GM10248 (cell line): ENCODE measurements around the gene SLC50A1.

Source experiments
- CTCF ChIA-PET: fragments of 300-600 bp; sonication (Branson Sonifier 250); formaldehyde crosslinking; extraction: SDS; loops from one replicate; lab custom pipeline; 2021; ENCODE audit warnings: antibody characterized with exemption; lab: Yijun Ruan, JAX
- POLR2A ChIA-PET: fragments of 350-650 bp; sonication (Branson Sonifier 250); formaldehyde crosslinking; extraction: SDS; loops from one replicate; lab custom pipeline; 2020; ENCODE audit warnings: antibody characterized with exemption; lab: Yijun Ruan, JAX
- DNase-seq: peaks from one replicate; pipeline ENCODE4 v3.0.0; 2012; ENCODE audit errors: extremely low spot score
- TF ChIP-seq, protein P1 (sequence below): IDR thresholded peaks from 2 replicates; pipeline ENCODE4 v1.5.1; 2012; ENCODE audit warnings: mild to moderate bottlenecking, low read depth; ENCODE audit errors: extremely low read depth, missing control alignments, control extremely low read depth

SLC50A1 gene

DNA sequence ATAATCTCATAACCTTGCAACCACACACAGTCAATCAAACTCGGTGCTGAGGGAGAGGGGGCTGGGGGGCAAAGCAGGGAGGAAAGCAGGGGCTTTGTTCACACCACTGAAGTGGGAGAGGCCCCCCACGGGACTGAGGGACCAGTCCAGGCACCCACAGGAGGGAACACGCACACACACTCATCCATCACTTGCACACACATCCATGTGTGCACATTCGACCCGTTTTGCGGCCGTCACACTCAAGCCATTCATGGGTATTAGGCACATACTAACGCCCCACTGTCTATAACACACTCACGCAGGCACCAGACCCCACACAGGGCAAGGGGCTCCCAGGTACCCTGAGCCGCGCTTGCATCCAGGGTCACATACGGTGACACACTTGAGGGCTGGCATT lies 43.0 kb upstream of the SLC50A1 start:
- TF ChIP-seq, protein P1, sequence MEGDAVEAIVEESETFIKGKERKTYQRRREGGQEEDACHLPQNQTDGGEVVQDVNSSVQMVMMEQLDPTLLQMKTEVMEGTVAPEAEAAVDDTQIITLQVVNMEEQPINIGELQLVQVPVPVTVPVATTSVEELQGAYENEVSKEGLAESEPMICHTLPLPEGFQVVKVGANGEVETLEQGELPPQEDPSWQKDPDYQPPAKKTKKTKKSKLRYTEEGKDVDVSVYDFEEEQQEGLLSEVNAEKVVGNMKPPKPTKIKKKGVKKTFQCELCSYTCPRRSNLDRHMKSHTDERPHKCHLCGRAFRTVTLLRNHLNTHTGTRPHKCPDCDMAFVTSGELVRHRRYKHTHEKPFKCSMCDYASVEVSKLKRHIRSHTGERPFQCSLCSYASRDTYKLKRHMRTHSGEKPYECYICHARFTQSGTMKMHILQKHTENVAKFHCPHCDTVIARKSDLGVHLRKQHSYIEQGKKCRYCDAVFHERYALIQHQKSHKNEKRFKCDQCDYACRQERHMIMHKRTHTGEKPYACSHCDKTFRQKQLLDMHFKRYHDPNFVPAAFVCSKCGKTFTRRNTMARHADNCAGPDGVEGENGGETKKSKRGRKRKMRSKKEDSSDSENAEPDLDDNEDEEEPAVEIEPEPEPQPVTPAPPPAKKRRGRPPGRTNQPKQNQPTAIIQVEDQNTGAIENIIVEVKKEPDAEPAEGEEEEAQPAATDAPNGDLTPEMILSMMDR, result no peak
- DNase-seq, result no peak
- ChIA-PET POLR2A (no interaction called here), CTCF (interaction anchor here (0.9 to 6.8 kb wide), 15 partner anchors 8 to 81 kb away, joined by 3 to 184 read pairs (median 8); partner anchors contain the start of genes EFNA4, KRTCAP2 and TRIM46)

DNA sequence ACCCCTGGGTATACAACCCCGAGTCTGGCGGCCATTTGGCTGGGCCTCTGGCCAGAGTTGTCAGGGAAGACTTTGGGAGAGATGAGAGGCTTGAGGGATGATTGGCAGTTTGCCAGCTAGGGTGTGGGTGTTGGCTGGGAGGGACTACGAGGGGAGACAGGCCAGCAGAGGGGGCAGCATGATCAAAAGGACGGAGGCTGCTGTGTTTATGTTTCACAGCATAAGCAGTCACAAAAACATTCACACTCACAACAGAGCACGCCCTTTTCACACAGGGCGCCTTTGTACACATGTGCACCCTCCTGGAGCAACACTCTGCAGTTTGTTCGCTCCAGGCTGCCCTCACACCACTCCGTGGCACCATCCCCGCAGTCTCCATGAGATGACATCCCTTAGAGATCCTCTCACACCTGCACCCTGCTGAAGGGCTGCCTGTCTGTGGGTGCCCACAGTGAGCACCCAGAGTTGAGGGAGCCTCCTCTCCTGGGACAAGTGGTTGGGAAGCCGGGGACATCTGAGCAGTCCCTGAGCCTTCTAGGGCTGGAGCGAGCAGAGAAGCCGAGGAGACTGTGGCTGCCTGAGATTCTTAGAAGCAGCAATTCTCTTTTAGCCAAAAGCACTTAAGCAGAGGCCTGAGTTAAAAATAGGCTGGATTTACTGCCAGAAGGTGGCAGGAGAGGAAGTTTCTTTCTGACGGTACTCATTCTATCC lies 41.6 kb upstream of the SLC50A1 start:
- DNase-seq, result no peak
- ChIA-PET CTCF (interaction anchor here (1.2 to 6.8 kb wide), 5 partner anchors 9 to 99 kb away, joined by 4 to 184 read pairs (median 10); no protein-coding TSS in a partner anchor), POLR2A (no interaction called here)
- TF ChIP-seq, protein P1, result peak; percentile 17

DNA sequence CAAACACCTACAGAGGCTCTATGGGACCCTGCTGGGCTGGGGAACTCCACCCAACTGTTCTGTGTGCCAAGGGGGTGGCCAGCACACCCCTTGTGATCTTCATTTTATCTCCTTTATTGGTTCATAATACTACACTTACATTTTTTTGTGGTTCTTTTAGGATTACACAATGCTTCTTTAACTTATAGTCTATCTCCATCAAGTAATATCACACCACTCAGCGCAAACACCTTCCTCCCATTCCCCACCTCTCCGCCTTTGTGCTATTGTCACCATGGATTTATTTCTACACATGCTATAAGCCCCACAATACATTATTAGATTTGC lies 41.1 kb upstream of the SLC50A1 start:
- POLR2A ChIA-PET, result no interaction called here
- CTCF ChIA-PET, result interaction anchor here (0.9 to 4.7 kb wide), 7 partner anchors 9 to 99 kb away, joined by 3 to 29 read pairs (median 5); partner anchors contain the start of gene KRTCAP2
- TF ChIP-seq, protein P1, result no peak

DNA sequence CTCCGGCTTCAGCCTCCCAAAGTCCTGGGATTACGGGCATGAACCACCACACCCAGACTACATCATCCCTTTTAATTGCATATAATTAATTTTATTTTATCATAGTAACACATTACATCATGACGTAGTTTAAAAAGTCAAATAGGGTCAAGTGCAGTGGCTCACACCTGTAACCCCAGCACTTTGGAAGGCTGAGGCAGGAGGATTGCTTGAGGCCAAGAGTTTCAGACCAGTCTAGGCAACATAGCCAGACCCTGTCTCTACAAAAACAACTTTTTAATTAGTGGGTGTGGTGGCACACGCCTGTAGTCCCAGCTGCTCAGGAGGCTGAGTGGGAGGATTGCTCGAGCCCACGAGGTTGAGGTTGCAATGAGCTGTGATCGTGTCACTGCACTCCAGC lies 36.3 kb upstream of the SLC50A1 start:
- ChIA-PET CTCF (interaction anchor here (0.7 to 4.7 kb wide), 4 partner anchors 14 to 76 kb away, joined by 3 to 28 read pairs (median 4); partner anchors contain the start of gene KRTCAP2), POLR2A (no interaction called here)
- TF ChIP-seq, protein P1, result no peak
- no peak for DNase-seq

More for the DNA sequence above, 41.1 kb upstream of the SLC50A1 start:
- no peak for DNase-seq

DNA sequence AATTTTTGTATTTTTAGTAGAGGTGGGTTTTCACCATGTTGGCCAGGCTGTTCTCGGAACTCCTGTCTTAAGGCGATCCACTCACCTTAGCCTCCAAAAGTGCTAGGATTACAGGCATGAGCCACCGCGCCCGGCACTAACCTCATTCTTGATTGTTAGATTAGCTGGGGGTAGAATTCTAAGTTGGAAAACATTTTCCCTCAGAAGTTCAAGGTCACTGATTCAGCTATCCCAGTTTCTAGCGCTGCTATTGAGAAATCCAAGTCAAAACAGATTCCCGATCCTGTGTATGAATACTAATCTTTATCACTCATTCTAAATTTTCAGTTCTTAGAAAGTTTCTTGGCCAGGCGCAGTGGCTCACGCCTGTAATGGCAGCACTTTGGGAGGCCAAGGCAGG lies 32.3 kb upstream of the SLC50A1 start:
- POLR2A ChIA-PET, result no interaction called here
- TF ChIP-seq, protein P1, result no peak
- DNase-seq, result no peak
- CTCF ChIA-PET, result interaction anchor here (0.7 to 6.6 kb wide), 3 partner anchors 12 to 90 kb away, joined by 3 to 26 read pairs (median 6); no protein-coding TSS in a partner anchor

DNA sequence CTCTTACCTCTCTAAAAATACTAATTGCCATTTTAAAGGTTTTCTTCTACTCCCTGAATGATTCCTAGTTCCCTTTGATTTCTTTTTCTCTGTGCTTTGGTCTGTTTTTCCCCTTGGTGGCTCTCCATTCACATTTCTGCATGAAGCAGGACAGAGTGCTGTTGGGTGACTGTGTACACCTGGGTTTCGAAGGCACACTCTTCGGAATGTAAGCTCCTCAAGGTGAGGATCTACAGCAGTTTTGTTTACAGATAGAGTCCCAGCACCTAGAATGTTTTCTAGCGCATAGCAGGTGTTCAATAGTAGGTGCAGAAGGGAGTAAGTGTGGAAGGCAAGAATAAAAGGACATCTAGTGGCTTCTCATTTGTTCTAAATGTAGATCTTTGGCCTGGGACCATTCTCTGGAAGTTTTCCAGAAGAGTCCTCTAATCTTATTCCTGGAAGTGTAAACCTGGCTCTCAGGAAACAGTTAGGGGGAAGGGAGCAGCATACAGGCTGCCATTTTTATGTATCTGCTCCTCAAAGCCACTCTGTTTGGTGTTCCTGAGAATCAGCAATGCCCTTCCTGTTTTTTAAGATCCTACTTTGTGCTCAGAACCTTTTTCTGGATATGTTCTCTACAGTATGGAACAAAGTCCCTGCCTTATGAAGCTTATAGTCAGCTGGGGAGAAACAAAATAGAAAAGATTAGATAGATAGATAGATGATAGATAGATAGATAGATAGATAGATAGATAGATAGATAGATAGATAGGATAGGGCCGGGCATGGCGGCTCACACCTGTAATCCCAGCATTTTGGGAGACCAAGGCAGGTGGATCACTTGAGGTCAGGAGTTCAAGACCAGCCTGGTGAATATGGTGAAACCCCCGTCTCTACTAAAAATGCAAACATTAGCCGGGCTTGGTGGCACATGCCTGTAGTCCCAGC lies 30.8 kb upstream of the SLC50A1 start:
- no peak for DNase-seq
- ChIA-PET POLR2A (no interaction called here), CTCF (interaction anchor here (1.3 to 6.6 kb wide), 3 partner anchors 13 to 20 kb away, joined by 4 to 26 read pairs (median 6); no protein-coding TSS in a partner anchor)
- TF ChIP-seq, protein P1, result no peak
